ENCODE data around the gene NKD2.

DNA sequence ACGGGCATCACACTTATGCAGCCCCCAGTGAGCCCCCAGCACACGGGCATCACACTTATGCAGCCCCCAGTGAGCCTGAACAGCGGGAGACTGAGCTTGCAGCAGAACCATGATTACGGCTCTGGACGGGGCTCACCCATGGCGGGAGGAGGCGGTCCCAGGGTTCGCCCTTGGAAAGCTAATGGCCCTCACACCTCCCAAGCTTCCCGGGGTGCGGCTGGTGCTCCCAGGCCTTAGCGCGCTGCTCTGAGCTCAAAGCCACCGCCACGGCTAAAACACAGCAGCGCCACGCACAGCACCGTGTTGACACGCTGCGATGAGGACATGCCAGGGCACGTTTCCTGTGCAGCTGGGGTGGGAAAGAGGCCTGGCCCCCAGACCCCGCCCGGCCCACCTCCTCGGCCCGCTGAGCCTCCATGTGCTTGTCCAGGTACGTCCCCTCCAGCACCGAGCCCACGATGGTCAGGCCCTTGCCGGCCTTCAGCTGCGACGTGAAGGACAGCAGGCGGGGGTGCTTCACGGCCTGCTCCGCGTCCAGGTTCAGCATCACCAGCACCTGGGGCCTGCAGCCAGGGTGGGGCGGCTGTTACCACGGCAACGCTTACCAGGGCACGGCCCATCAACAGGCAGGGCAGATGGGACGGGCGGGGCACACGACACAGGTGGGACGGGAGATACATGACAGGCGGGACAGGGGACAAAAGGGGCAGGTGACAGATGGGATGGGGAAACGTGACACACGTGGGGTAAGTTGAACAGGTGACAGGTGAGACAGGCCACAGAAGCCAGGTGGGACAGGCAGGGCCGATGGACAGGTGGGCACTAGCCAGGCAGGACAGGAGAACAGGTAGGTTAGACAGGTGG lies 64.9 kb downstream of the NKD2 start:
- TF ChIP-seq, protein P1, sequence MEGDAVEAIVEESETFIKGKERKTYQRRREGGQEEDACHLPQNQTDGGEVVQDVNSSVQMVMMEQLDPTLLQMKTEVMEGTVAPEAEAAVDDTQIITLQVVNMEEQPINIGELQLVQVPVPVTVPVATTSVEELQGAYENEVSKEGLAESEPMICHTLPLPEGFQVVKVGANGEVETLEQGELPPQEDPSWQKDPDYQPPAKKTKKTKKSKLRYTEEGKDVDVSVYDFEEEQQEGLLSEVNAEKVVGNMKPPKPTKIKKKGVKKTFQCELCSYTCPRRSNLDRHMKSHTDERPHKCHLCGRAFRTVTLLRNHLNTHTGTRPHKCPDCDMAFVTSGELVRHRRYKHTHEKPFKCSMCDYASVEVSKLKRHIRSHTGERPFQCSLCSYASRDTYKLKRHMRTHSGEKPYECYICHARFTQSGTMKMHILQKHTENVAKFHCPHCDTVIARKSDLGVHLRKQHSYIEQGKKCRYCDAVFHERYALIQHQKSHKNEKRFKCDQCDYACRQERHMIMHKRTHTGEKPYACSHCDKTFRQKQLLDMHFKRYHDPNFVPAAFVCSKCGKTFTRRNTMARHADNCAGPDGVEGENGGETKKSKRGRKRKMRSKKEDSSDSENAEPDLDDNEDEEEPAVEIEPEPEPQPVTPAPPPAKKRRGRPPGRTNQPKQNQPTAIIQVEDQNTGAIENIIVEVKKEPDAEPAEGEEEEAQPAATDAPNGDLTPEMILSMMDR (conservative IDR thresholded peaks at IDR 0.05), result no peak
- TF ChIP-seq EZH2 (IDR thresholded peaks at IDR 0.05; ENCODE audit: low read depth), result no peak
